K562 (cell line): ENCODE results near the gene PMPCA. TPM values are rescaled to one million over a fixed set of nuclear protein-coding genes. Genes with fewer than 3 reads are reported as not detected.

Experiments
- ATAC-seq: fragments of 200-7000 bp; cut with Tn5 transposase; 3 replicates; pipeline ENCODE4 v1.9.1; 2020; ENCODE audit warnings: moderate library complexity
- BruUV-seq: library from RNA; stranded (reverse); fragments of 400-500 nt; replicated peaks from 2 replicates; lab custom pipeline; 2021; lab: Mats Ljungman, UMichigan
- CTCF ChIA-PET: fragments of 300-600 bp; formaldehyde crosslinking; extraction: SDS; loops from one replicate; lab custom pipeline; 2021; ENCODE audit warnings: low intra/inter-chr PET ratio; lab: Yijun Ruan, JAX
- POLR2A ChIA-PET: fragments of 300-600, 350-650 bp; sonication (Branson Sonifier 250); formaldehyde crosslinking; extraction: SDS; loops from one replicate; lab custom pipeline; 2021; ENCODE audit warnings: antibody characterized with exemption, inconsistent platforms; lab: Yijun Ruan, JAX
- DNase-seq, 4 experiments: peaks; one replicate each; pipeline versions ENCODE4 v3.0.0 to v3.0.0-alpha.2; 2011 to 2018; ENCODE audit warnings: low spot score in 3 of 4, mixed read lengths in 3 of 4; ENCODE audit errors: extremely low read depth in 1 of 4
- FAIRE-seq: peaks from 2 replicates; lab custom pipeline; 2011; peaks lifted over from hg19 to GRCh38; lab: Jason Lieb, UNC
- H2AFZ ChIP-seq: 2 replicates; pipeline ENCODE4 v1.6.0; 2011; ENCODE audit warnings: low read depth, low read length, control low read depth, inconsistent platforms
- H3K27ac ChIP-seq: fragments of 200-600 bp; 3 replicates; pipeline ENCODE4 v1.8.0; 2011; ENCODE audit warnings: low read depth, mild to moderate bottlenecking, control low read depth, inconsistent platforms, low read length, moderate library complexity, mixed read lengths; ENCODE audit errors: extremely low read depth
- H3K27me3 ChIP-seq, 2 experiments: fragments of 300-600 bp in 1 of 2; 2 replicates in 1 of 2; 3 replicates in 1 of 2; pipeline versions ENCODE4 v1.6.0 to v1.8.0; 2011; ENCODE audit warnings: inconsistent platforms in 2 of 2, low read length in 2 of 2, mild to moderate bottlenecking in 1 of 2, mixed read lengths in 1 of 2, moderate library complexity in 1 of 2; ENCODE audit not compliant: control insufficient read depth in 2 of 2, insufficient read depth in 2 of 2
- H3K36me3 ChIP-seq: fragments of 300-600 bp; 3 replicates; pipeline ENCODE4 v1.8.0; 2011; ENCODE audit warnings: mild to moderate bottlenecking, low read length, inconsistent platforms; ENCODE audit not compliant: control insufficient read depth, insufficient read depth
- H3K4me1 ChIP-seq, 2 experiments: fragments of 200-600 bp in 1 of 2; replicated peaks in 1 of 2; 2 replicates in 1 of 2; 3 replicates in 1 of 2; pipeline versions ENCODE4 v1.5.1 to v1.8.0; 2011; ENCODE audit warnings: inconsistent platforms in 2 of 2, low read length in 2 of 2, mild to moderate bottlenecking in 1 of 2, mixed read lengths in 1 of 2, moderate library complexity in 1 of 2; ENCODE audit not compliant: control insufficient read depth in 2 of 2, insufficient read depth in 2 of 2
- H3K4me2 ChIP-seq: 2 replicates; pipeline ENCODE4 v1.6.1; 2011; ENCODE audit warnings: low read length, control low read depth, inconsistent platforms, mixed read lengths; ENCODE audit not compliant: insufficient read depth
- H3K4me3 ChIP-seq: fragments of 200-600 bp; sonication (generic), shearing (Covaris generic); 2 replicates; pipeline ENCODE4 v1.5.1; 2016; ENCODE audit warnings: control low read depth, inconsistent platforms
- H3K79me2 ChIP-seq: fragments of 200-600 bp; 3 replicates; pipeline ENCODE4 v1.8.0; 2011; ENCODE audit warnings: low read length, inconsistent platforms; ENCODE audit not compliant: control insufficient read depth, insufficient read depth
- H3K9ac ChIP-seq, 2 experiments: 2 replicates each; pipeline versions ENCODE4 v1.6.0 to v1.6.1; 2011; ENCODE audit warnings: low read depth in 2 of 2, low read length in 2 of 2, control low read depth in 1 of 2, inconsistent platforms in 1 of 2, mild to moderate bottlenecking in 1 of 2, mixed read lengths in 1 of 2; ENCODE audit not compliant: insufficient read depth in 1 of 2
- H3K9me1 ChIP-seq: one replicate; pipeline ENCODE4 v1.6.0; 2011; ENCODE audit warnings: inconsistent platforms, mild to moderate bottlenecking, low read length, moderate library complexity; ENCODE audit not compliant: control insufficient read depth, insufficient read depth
- H3K9me3 ChIP-seq: replicated peaks from 2 replicates; pipeline ENCODE4 v1.5.1; 2011; ENCODE audit warnings: low read depth, low read length, inconsistent platforms; ENCODE audit not compliant: control insufficient read depth, insufficient read depth
- H4K20me1 ChIP-seq: replicated peaks from 2 replicates; pipeline ENCODE4 v1.6.1; 2011; ENCODE audit warnings: low read length, inconsistent platforms, mixed read lengths; ENCODE audit not compliant: control insufficient read depth, insufficient read depth
- ASH1L ChIP-seq: fragments of 450-650 bp; IDR thresholded peaks from 2 replicates; pipeline ENCODE4 v1.6.1; 2018; ENCODE audit warnings: borderline replicate concordance, mild to moderate bottlenecking, low read depth; ENCODE audit not compliant: partially characterized antibody
- BCOR ChIP-seq: fragments of 450-650 bp; IDR thresholded peaks from 2 replicates; pipeline ENCODE4 v1.6.1; 2016
- CHD1 ChIP-seq: fragments of 200-600 bp; sonication (generic); IDR thresholded peaks from one replicate; pipeline ENCODE4 v1.6.1; 2012; ENCODE audit warnings: mild to moderate bottlenecking, moderate library complexity, low read length, inconsistent platforms
- FOSL1 ChIP-seq: fragments of 200-800 bp; sonication (Bioruptor generic); conservative IDR thresholded peaks from 2 replicates; pipeline ENCODE4 v1.6.1; 2016; ENCODE audit warnings: missing genetic modification characterization, missing compliant biosample characterization
- ILK ChIP-seq: fragments of 450-650 bp; IDR thresholded peaks from 2 replicates; pipeline ENCODE4 v1.6.1; 2016; ENCODE audit warnings: missing genetic modification characterization, low read depth, mild to moderate bottlenecking, missing compliant biosample characterization, moderate library complexity, borderline replicate concordance
- NFIC ChIP-seq: fragments of 450-650 bp; IDR thresholded peaks from 2 replicates; pipeline ENCODE4 v1.6.1; 2017; ENCODE audit warnings: mild to moderate bottlenecking, inconsistent platforms
- NR0B1 ChIP-seq: fragments of 450-650 bp; IDR thresholded peaks from one replicate; pipeline ENCODE4 v1.6.1; 2018; ENCODE audit warnings: mild to moderate bottlenecking, moderate library complexity; ENCODE audit not compliant: partially characterized antibody
- RBM39 ChIP-seq: fragments of 200-400 bp; formaldehyde crosslinking; optimal IDR thresholded peaks from 2 replicates; pipeline ENCODE3; 2018; ENCODE audit warnings: low read depth, low read length
- SMAD3 ChIP-seq: fragments of 450-650 bp; formaldehyde crosslinking; conservative IDR thresholded peaks from 2 replicates; pipeline ENCODE4 v1.4.0; 2020; ENCODE audit warnings: mild to moderate bottlenecking
- STAT5A ChIP-seq: IDR thresholded peaks from 2 replicates; pipeline ENCODE4 v1.6.1; 2012; ENCODE audit warnings: low read length, inconsistent platforms, borderline replicate concordance
- STAT6 ChIP-seq: sonication (generic); formaldehyde crosslinking; IDR thresholded peaks from 2 replicates; pipeline ENCODE4 v1.8.1; 2023; ENCODE audit warnings: mild to moderate bottlenecking, missing genetic modification reagents
- XRCC3 ChIP-seq: fragments of 450-650 bp; IDR thresholded peaks from 2 replicates; pipeline ENCODE4 v1.6.1; 2017; ENCODE audit warnings: mild to moderate bottlenecking, moderate library complexity
- ZEB2 ChIP-seq: fragments of 450-650 bp; IDR thresholded peaks from 2 replicates; pipeline ENCODE4 v1.6.1; 2016
- WGBS: fragments of 100-300 bp; shearing (Covaris generic); methylation state at CpG from one replicate; pipeline ENCODE4 v1.1.6; 2016; ENCODE audit warnings: low coverage, mixed read lengths; ENCODE audit not compliant: insufficient coverage; ENCODE audit errors: missing lambda C conversion rate; 5-methylcytosine and 5-hydroxymethylcytosine counted together
- in situ Hi-C: fragments of 300-500 bp; cut with MboI; formaldehyde crosslinking; loops from 4 replicates; pipeline ENCODE4 v1.15.0; 2018; ENCODE audit warnings: inconsistent platforms, mixed read lengths
- intact Hi-C: fragments of 100-400 bp; cut with micrococcal nuclease; formaldehyde crosslinking; loops from 2 replicates; pipeline ENCODE4 v1.14.2; 2022
- polyA plus RNA-seq, 8 experiments: library from polyadenylated mRNA; depleted of rRNA in 4 of 8; stranded (reverse) in 5 of 8; unstranded in 3 of 8; fragments of >200 nt; fragmentation: Nextera tagmentation in 2 of 8; fragmentation: Illumina TruSeq in 1 of 8; extraction: Ambion mirVana in 2 of 8; extraction: Trizol in 1 of 8; gene quantifications; 2 replicates each; pipeline versions ENCODE4 v1.2.1 to v1.2.3, GENCODE V29; 2011 to 2014; ENCODE audit warnings: inconsistent platforms in 1 of 8, missing spikeins in 1 of 8
- total RNA-seq, 7 experiments: library from RNA; depleted of rRNA in 6 of 7; stranded (reverse); fragments of >200 nt in 6 of 7; fragmentation: Illumina TruSeq in 2 of 7; extraction: Trizol in 2 of 7; gene quantifications; 2 replicates each; pipeline versions ENCODE4 v1.2.1 to v1.2.3, GENCODE V29; 2011 to 2021; ENCODE audit warnings: low replicate concordance in 1 of 7
- TF ChIP-seq, protein P1 (sequence below): sonication (generic); formaldehyde crosslinking; IDR thresholded peaks from 2 replicates; pipeline ENCODE4 v1.8.0; 2023; ENCODE audit warnings: mild to moderate bottlenecking, missing genetic modification reagents
- TF ChIP-seq, protein P2 (sequence below): sonication (generic); formaldehyde crosslinking; IDR thresholded peaks from 2 replicates; pipeline ENCODE4 v1.8.0; 2022; ENCODE audit warnings: mild to moderate bottlenecking, missing genetic modification reagents

Gene PMPCA
- total and polyA plus RNA-seq, 9 of the 15 experiments (the other 6 are each of a cell fraction or from before 2014, with no cell fraction given), result 23.9 to 143 (median 86.6) TPM

GRCh38 chr9:136411378-136411777, 920 bp downstream of the PMPCA start:
- ATAC-seq, result no peak
- no peaks in the 10 kb centered on the region; the same call in none of the 2 replicates for H4K20me1 ChIP-seq
- H3K4me2 ChIP-seq, result peak overlapping the region; percentile 92
- peaks cover 75% of the 10 kb centered on the region for H3K36me3 ChIP-seq
- peaks cover 16 to 34% of the 10 kb centered on the region in 2 experiments; a peak in 4 of 5 replicates for H3K4me1 ChIP-seq
- no peaks in the 10 kb centered on the region for H3K27me3 ChIP-seq
- ChIA-PET CTCF (no interaction called here), POLR2A (interaction anchor here (0.6 to 2.7 kb wide), 4 partner anchors 8 to 28 kb away, joined by 4 to 9 read pairs (median 6); partner anchors contain the start of gene INPP5E)
- peak overlapping the region; percentile 97 to 99 for H3K9ac ChIP-seq
- H2AFZ ChIP-seq, result no peak overlapping the region
- peak overlapping the region; percentile 89 for H3K27ac ChIP-seq
- no peak for FAIRE-seq
- no peaks in the 10 kb centered on the region for H3K9me1 ChIP-seq
- in situ Hi-C loops, result no loop called here
- peak in 2 of 4 experiments; percentile 47 to 60 for DNase-seq
- peak overlapping the region; percentile 82 for H3K4me3 ChIP-seq
- BruUV-seq, result TSS peak; percentile 70
- intact Hi-C loops, result no loop called here
- H3K9me3 ChIP-seq, result no peaks in the 10 kb centered on the region
- H3K79me2 ChIP-seq, result peaks cover 72% of the 10 kb centered on the region
- 1% methylated on average over 4 of the region's 4 CpGs for WGBS
- TF ChIP-seq FOSL1 (peak; percentile 43), ILK (tag) (no peak), SMAD3 (CRISPR knock-in tag) (no peak), NFIC (0 out of 2 replicates have a peak, but pooled peaks have one; percentile 20), STAT5A (peak; percentile 41; the same call in 1 of the 2 replicates), STAT6 (CRISPR knock-in tag) (no peak), CHD1 (no peak), ASH1L (no peak), RBM39 (no peak), NR0B1 (no peak), BCOR (no peak), XRCC3 (no peak), ZEB2 (no peak)
- TF ChIP-seq, protein P1, sequence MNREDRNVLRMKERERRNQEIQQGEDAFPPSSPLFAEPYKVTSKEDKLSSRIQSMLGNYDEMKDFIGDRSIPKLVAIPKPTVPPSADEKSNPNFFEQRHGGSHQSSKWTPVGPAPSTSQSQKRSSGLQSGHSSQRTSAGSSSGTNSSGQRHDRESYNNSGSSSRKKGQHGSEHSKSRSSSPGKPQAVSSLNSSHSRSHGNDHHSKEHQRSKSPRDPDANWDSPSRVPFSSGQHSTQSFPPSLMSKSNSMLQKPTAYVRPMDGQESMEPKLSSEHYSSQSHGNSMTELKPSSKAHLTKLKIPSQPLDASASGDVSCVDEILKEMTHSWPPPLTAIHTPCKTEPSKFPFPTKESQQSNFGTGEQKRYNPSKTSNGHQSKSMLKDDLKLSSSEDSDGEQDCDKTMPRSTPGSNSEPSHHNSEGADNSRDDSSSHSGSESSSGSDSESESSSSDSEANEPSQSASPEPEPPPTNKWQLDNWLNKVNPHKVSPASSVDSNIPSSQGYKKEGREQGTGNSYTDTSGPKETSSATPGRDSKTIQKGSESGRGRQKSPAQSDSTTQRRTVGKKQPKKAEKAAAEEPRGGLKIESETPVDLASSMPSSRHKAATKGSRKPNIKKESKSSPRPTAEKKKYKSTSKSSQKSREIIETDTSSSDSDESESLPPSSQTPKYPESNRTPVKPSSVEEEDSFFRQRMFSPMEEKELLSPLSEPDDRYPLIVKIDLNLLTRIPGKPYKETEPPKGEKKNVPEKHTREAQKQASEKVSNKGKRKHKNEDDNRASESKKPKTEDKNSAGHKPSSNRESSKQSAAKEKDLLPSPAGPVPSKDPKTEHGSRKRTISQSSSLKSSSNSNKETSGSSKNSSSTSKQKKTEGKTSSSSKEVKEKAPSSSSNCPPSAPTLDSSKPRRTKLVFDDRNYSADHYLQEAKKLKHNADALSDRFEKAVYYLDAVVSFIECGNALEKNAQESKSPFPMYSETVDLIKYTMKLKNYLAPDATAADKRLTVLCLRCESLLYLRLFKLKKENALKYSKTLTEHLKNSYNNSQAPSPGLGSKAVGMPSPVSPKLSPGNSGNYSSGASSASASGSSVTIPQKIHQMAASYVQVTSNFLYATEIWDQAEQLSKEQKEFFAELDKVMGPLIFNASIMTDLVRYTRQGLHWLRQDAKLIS (CRISPR knock-in tag), result no peak
- TF ChIP-seq, protein P2, sequence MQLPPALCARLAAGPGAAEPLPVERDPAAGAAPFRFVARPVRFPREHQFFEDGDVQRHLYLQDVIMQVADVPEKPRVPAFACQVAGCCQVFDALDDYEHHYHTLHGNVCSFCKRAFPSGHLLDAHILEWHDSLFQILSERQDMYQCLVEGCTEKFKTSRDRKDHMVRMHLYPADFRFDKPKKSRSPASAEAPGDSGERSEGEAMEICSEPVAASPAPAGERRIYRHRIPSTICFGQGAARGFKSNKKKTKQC (CRISPR knock-in tag), result no peak
